Body of pancreas (tissue), 4 donors: Measurements from ENCODE around the gene SPO11. TPM values are rescaled to one million over a fixed set of nuclear protein-coding genes. Genes with fewer than 3 reads are reported as not detected.

Experiments
- ATAC-seq: fragments of 150-250 bp; one replicate; pipeline ENCODE4 v1.9.1; 2016
- DNase-seq, 4 donors: peaks; one replicate each; pipeline ENCODE4 v3.0.0-alpha.2; 2019
- H3K27ac ChIP-seq, 4 donors: fragments of 200-600 bp; sonication (generic); 1 replicate in 3 of 4; 2 replicates in 1 of 4; pipeline versions ENCODE4 v1.5.1 to v1.6.1; 2016 to 2019; ENCODE audit warnings: mild to moderate bottlenecking in 1 of 4, mixed read lengths in 1 of 4, moderate library complexity in 1 of 4
- H3K27me3 ChIP-seq, 2 donors: fragments of 200-600 bp; sonication (generic); one replicate each; pipeline ENCODE4 v1.6.0; 2016; ENCODE audit warnings: mild to moderate bottlenecking in 1 of 2
- H3K36me3 ChIP-seq, 2 donors: fragments of 200-600 bp; sonication (generic); replicated peaks in 1 of 2; 2 replicates each; pipeline ENCODE4 v1.5.1; 2016; ENCODE audit warnings: low read depth in 2 of 2; ENCODE audit not compliant: insufficient read depth in 1 of 2
- H3K4me1 ChIP-seq: fragments of 200-600 bp; sonication (generic); one replicate; pipeline ENCODE4 v1.6.0; 2016
- H3K4me3 ChIP-seq, 2 donors: fragments of 200-600 bp; sonication (generic); 1 replicate in 1 of 2; 2 replicates in 1 of 2; pipeline ENCODE4 v1.5.1; 2016 to 2019
- H3K9me3 ChIP-seq, 3 donors: fragments of 200-600 bp; sonication (generic); 1 replicate in 2 of 3; 2 replicates in 1 of 3; pipeline ENCODE4 v1.5.1; 2016
- POLR2A ChIP-seq, 3 donors: fragments of 450-650 bp; IDR thresholded peaks; one replicate each; pipeline ENCODE4 v1.6.1; 2016; ENCODE audit warnings: antibody characterized with exemption in 3 of 3, mild to moderate bottlenecking in 2 of 3
- WGBS, 2 donors: methylation state at CpG; one replicate each; pipeline ENCODE4 v1.1.5; 2017; 5-methylcytosine and 5-hydroxymethylcytosine counted together
- intact Hi-C: fragments of 100-400 bp; cut with DNase I; formaldehyde crosslinking; loops from one replicate; pipeline ENCODE4 v1.15.1; 2023
- total RNA-seq, 2 donors: library from RNA; depleted of rRNA; stranded (reverse); fragments of >200 nt; gene quantifications; one replicate each; pipeline ENCODE4 v1.1.0, GENCODE V29; 2016
- TF ChIP-seq, protein P1 (sequence below), 7 experiments: fragments of 450-650 bp in 4 of 7; fragments of 200-600 bp in 3 of 7; sonication (generic) in 3 of 7; IDR thresholded peaks; one replicate each; pipeline ENCODE4 v1.5.1; 2016 to 2019; ENCODE audit warnings: antibody characterized with exemption in 7 of 7

Gene SPO11
- total RNA-seq, 2 donors from 2014 or later, result not detected

DNA sequence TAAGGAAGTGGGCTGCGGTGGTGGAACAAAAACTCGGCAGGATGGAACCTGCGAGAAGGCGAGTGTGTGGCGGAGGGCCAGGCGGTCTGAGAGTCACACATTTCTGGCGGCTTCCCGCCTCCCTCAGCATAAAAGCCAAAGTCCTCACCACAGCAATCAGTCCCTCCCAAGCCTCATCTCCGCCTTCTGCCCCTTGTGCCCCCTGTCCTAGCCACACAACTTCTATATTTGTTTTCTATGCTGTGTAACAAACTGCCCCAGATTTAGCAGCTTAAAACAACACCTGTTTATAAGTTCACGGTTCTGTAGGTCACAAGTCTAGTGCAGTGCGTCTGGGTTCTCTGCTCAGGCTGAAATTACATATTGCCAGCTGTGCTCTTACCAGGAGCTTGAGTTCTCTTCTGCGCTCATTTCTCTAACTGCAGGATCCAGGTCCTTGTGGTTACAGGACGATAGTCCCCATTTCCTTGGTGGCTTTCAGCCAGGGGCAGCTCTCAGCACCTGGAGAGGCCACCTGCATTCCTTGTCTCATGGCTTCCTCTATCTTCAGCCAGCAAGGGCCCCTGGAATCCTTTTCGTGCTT is 11.7 kb upstream of the SPO11 start:
- no peak overlapping the region for H3K4me3 ChIP-seq
- no peaks in the 10 kb centered on the region for H3K9me3 ChIP-seq
- H3K27ac ChIP-seq, result no peak overlapping the region
- intact Hi-C loops, result no loop called here
- H3K36me3 ChIP-seq, result no peaks in the 10 kb centered on the region
- no peaks in the 10 kb centered on the region for H3K4me1 ChIP-seq
- no peak for DNase-seq
- TF ChIP-seq, protein P1, sequence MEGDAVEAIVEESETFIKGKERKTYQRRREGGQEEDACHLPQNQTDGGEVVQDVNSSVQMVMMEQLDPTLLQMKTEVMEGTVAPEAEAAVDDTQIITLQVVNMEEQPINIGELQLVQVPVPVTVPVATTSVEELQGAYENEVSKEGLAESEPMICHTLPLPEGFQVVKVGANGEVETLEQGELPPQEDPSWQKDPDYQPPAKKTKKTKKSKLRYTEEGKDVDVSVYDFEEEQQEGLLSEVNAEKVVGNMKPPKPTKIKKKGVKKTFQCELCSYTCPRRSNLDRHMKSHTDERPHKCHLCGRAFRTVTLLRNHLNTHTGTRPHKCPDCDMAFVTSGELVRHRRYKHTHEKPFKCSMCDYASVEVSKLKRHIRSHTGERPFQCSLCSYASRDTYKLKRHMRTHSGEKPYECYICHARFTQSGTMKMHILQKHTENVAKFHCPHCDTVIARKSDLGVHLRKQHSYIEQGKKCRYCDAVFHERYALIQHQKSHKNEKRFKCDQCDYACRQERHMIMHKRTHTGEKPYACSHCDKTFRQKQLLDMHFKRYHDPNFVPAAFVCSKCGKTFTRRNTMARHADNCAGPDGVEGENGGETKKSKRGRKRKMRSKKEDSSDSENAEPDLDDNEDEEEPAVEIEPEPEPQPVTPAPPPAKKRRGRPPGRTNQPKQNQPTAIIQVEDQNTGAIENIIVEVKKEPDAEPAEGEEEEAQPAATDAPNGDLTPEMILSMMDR (IDR thresholded peaks at IDR 0.05), result no peak
- no peak for TF ChIP-seq POLR2A (IDR thresholded peaks at IDR 0.05)
- H3K27me3 ChIP-seq, result no peaks in the 10 kb centered on the region
- whole genome bisulfite sequencing, 2 donors, result 70 to 78% methylated on average over 14 of the region's 14 CpGs
- ATAC-seq, result no peak

DNA sequence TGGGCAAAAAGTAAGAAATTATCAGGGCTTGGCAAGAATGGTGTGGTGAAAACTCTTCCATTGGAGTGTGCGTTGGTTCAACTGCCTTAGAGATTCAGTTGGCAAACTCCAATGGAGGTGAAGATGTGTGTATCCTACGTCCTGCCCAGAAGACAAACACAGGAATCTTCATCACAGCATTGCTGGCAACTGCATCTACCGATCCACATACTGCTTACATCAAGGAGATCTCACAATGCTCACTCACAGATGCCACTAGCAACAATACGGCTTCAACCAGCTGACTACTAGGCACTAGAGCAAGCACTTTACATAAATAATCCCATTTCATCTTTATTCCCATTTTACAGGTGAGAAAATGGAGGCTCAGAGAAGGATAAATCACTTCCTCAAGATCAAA is 10.0 kb upstream of the SPO11 start:
- Histone ChIP-seq H3K4me1 (no peaks in the 10 kb centered on the region), H3K9me3 (no peaks in the 10 kb centered on the region), H3K4me3 (no peak overlapping the region), H3K27ac (no peak overlapping the region), H3K27me3 (no peaks in the 10 kb centered on the region), H3K36me3 (no peaks in the 10 kb centered on the region)
- DNase-seq (no peak), ATAC-seq (no peak)
- WGBS, 2 donors, result 54 to 67% methylated on average over 4 of the region's 4 CpGs
- TF ChIP-seq POLR2A (IDR thresholded peaks at IDR 0.05), result no peak
- TF ChIP-seq, protein P1 (IDR thresholded peaks at IDR 0.05), result no peak
- intact Hi-C loops, result no loop called here

DNA sequence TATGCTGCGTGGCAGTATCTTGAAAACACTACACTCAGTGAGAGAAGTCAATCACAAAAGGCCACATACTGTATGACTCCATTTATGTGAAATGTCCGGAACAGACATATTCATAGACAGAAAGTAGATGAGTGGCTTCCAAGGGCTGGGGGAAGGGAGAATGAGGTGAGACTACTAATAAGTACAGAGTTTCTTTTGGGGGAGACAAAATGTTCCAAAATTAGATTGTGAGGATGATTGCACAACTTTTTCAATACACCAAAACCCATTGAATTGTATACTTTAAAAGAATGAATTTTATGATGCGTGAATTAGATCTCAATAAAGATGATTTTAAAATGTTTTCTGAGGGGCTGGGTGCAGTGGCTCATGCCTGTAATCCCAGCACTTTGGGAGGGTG is 9.2 kb upstream of the SPO11 start:
- intact Hi-C loops, result no loop called here
- DNase-seq (no peak), ATAC-seq (no peak)
- Histone ChIP-seq H3K27me3 (no peaks in the 10 kb centered on the region), H3K27ac (no peak overlapping the region), H3K4me3 (no peak overlapping the region), H3K36me3 (no peaks in the 10 kb centered on the region), H3K9me3 (no peaks in the 10 kb centered on the region), H3K4me1 (no peaks in the 10 kb centered on the region)
- TF ChIP-seq, protein P1 (IDR thresholded peaks at IDR 0.05), result no peak
- TF ChIP-seq POLR2A (IDR thresholded peaks at IDR 0.05), result no peak
- WGBS, 2 donors, result 59 to 66% methylated on average over 3 of the region's 3 CpGs

DNA sequence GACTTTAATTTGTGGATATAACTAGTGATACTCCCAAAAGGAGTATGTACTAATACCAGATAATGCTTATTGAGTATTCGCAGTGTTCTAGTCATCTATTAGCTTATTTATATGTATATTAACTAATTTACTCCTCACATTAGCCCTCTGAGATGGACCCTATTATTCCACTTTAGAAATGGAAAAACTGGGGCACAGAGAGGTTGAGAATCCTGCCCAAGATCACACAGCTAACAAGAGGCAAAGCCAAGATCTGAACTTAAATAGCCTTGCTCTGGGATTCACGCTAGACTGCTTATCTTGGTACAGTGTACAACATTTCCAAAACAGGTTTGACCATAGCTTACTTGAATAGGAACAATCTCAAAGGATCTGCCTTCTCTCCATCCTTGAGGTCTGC is 8.5 kb upstream of the SPO11 start:
- TF ChIP-seq POLR2A (IDR thresholded peaks at IDR 0.05), result no peak
- TF ChIP-seq, protein P1 (IDR thresholded peaks at IDR 0.05), result no peak
- Histone ChIP-seq H3K4me1 (no peaks in the 10 kb centered on the region), H3K27ac (no peak overlapping the region), H3K27me3 (no peaks in the 10 kb centered on the region), H3K36me3 (no peaks in the 10 kb centered on the region), H3K9me3 (no peaks in the 10 kb centered on the region), H3K4me3 (no peak overlapping the region)
- intact Hi-C loops, result no loop called here
- WGBS, 2 donors, result 66 to 74% methylated on average over 2 of the region's 2 CpGs
- no peak for ATAC-seq
- DNase-seq, result no peak

DNA sequence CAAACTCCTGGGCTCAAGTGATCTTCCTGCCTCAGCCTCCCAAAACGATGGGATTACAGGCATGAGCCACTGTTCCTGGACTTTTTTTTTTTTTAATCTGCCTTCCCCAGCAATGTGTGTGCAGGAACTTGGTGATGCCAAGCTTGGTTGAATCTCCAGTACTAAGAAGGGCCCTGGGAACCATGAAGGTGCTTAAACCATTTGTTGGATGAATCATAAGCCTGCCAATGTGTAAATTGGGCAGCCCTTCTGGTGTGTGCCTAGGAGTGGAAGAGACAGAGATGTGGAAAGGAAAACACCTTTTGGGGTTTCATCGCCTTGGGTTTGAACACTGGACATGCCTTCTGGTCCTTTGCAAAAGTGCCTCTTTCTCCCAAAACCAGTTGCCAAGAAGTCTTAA is 7.1 kb upstream of the SPO11 start:
- intact Hi-C loops, result no loop called here
- WGBS, 2 donors, result 53 to 55% methylated on average over 2 of the region's 2 CpGs
- H3K27me3 ChIP-seq, result no peaks in the 10 kb centered on the region
- no peak for DNase-seq
- H3K4me1 ChIP-seq, result no peaks in the 10 kb centered on the region
- H3K36me3 ChIP-seq, result no peaks in the 10 kb centered on the region
- H3K9me3 ChIP-seq, result no peaks in the 10 kb centered on the region
- no peak overlapping the region for H3K27ac ChIP-seq
- no peak for ATAC-seq
- no peak overlapping the region for H3K4me3 ChIP-seq
- TF ChIP-seq POLR2A (IDR thresholded peaks at IDR 0.05), result no peak
- TF ChIP-seq, protein P1 (IDR thresholded peaks at IDR 0.05), result no peak
